Gastroesophageal sphincter (tissue), 3 donors: ENCODE data around the gene MYBPH.

Source experiments
- EP300 ChIP-seq: sonication (generic); formaldehyde crosslinking; IDR thresholded peaks from one replicate; pipeline ENCODE4 v1.6.1; 2017; ENCODE audit warnings: antibody characterized with exemption, mild to moderate bottlenecking
- POLR2A ChIP-seq, 2 donors: fragments of 450-650 bp; IDR thresholded peaks; one replicate each; pipeline ENCODE4 v1.6.1; 2017; ENCODE audit warnings: antibody characterized with exemption in 2 of 2, mild to moderate bottlenecking in 2 of 2, moderate library complexity in 1 of 2
- TF ChIP-seq, protein P1 (sequence below), 4 experiments: fragments of 200-600 bp in 2 of 4; fragments of 450-650 bp in 2 of 4; sonication (generic) in 1 of 4; IDR thresholded peaks; one replicate each; pipeline ENCODE4 v1.5.1; 2017 to 2019; ENCODE audit warnings: antibody characterized with exemption in 4 of 4, mild to moderate bottlenecking in 2 of 4, moderate library complexity in 2 of 4

DNA sequence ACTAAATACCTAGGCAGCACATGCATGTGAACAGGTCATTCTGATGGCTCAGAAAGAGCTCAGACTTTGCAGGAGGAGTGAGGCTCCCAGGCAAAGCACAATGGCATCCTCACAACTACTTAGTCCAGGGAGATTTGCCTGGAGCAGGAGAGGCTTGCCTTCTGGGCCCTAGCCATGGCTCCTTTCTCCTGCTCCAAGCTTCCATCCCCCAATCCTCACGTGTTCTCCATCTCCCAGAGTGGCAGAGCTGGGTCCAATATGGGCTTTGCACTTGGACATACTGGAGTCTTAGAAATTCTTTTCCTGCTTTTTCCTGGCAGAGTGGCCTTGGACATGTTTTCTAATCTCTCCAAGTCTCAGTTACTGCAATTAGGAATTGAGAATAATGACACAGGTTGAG is 15.8 kb downstream of the MYBPH start:
- TF ChIP-seq EP300 = no peak
- TF ChIP-seq, protein P1, sequence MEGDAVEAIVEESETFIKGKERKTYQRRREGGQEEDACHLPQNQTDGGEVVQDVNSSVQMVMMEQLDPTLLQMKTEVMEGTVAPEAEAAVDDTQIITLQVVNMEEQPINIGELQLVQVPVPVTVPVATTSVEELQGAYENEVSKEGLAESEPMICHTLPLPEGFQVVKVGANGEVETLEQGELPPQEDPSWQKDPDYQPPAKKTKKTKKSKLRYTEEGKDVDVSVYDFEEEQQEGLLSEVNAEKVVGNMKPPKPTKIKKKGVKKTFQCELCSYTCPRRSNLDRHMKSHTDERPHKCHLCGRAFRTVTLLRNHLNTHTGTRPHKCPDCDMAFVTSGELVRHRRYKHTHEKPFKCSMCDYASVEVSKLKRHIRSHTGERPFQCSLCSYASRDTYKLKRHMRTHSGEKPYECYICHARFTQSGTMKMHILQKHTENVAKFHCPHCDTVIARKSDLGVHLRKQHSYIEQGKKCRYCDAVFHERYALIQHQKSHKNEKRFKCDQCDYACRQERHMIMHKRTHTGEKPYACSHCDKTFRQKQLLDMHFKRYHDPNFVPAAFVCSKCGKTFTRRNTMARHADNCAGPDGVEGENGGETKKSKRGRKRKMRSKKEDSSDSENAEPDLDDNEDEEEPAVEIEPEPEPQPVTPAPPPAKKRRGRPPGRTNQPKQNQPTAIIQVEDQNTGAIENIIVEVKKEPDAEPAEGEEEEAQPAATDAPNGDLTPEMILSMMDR (IDR thresholded peaks at IDR 0.05) = no peak
- TF ChIP-seq POLR2A (IDR thresholded peaks at IDR 0.05) = no peak
